Measurements from ENCODE around the gene OTOF.

The OTOF gene

GRCh38 chr2:26477911-26478253, at the start of gene OTOF:
TSS of gene OTOF (minus strand) at chr2:26478124.
- DNase-seq (ENCODE audit: low read depth), result no peak
- no peak for TF ChIP-seq CTCF (IDR thresholded peaks at IDR 0.05; ENCODE audit: control insufficient read depth, extremely low read depth, insufficient read depth)
- H3K4me3 ChIP-seq (ENCODE audit: low read depth, low read length), result no peak within 1 kb of the TSS

DNA sequence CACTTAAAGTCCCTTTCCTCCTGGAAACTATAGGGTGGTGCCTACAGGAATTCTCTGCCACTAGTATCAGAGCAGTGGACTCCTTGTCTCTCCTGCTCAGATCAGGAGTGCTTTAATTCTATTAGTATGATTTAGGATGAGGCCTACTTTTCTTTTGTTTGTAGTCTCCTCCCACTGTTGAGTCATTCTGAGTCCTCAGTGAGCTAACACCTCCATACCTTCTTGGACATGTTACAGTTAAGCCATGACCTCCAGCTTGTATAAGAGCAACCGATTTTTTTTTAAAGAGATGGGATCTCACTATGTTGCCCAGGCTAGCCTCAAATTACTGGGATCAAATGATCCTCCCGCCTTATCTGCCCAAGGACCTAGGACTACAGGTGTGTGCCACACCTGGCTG, 48.7 kb upstream of the OTOF start:
- no peak for DNase-seq (ENCODE audit: low read depth)
- no peak for TF ChIP-seq CTCF (IDR thresholded peaks at IDR 0.05; ENCODE audit: control insufficient read depth, extremely low read depth, insufficient read depth)
- no peak overlapping the region for H3K4me3 ChIP-seq (ENCODE audit: low read depth, low read length)

- DNase-seq (ENCODE audit: low read depth), result no peak
- no peak for TF ChIP-seq CTCF (IDR thresholded peaks at IDR 0.05; ENCODE audit: control insufficient read depth, extremely low read depth, insufficient read depth)
- no peak overlapping the region for H3K4me3 ChIP-seq (ENCODE audit: low read depth, low read length)
These were observed 48.2 kb upstream of the OTOF start for GRCh38 chr2:26526105-26526504.

DNA sequence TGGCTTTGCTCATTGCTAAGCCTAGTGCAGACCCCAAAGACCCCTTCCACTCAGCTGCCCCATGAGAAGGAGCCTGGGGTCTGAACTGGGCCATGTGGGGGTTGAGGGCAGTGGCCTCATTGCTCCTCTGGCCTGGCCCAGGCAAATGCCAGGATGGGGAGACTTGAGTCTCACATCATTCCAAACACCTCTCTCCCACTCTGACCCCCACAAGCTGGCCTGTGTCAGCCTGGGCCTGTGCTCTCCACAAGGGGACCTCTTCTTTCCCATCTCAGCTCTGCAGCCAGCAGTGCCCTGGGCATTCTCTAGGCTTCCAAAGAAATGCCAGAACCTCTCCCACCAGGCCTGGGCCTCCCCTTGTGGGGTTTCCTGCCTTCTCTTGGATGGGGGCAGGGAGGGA, 45.8 kb upstream of the OTOF start:
- H3K4me3 ChIP-seq (ENCODE audit: low read depth, low read length), result no peak overlapping the region
- DNase-seq (ENCODE audit: low read depth), result no peak
- TF ChIP-seq CTCF (IDR thresholded peaks at IDR 0.05; ENCODE audit: control insufficient read depth, extremely low read depth, insufficient read depth), result no peak

DNA sequence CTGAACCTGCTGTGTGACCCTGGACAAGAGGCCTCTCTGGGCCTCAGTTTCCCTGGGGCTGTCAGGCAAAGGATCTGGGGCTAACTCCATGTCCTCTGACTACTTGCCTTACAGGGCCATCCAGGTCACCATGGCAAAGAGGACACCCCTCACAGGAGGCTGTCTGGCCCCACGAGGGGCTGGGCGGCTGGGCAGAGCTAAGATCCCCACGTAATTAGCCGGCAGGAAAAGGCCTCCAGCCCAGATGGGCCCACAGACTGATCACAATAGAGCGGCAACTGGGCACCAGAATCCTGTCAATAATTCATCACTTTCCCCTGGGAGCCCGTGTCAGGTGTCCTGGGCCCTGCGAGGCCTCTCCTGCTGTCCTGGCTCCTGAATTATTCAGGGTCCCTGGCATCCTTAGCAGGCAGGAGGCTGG, 44.8 kb upstream of the OTOF start:
- no peak overlapping the region for H3K4me3 ChIP-seq (ENCODE audit: low read depth, low read length)
- no peak for DNase-seq (ENCODE audit: low read depth)
- no peak for TF ChIP-seq CTCF (IDR thresholded peaks at IDR 0.05; ENCODE audit: control insufficient read depth, extremely low read depth, insufficient read depth)

GRCh38 chr2:26522325-26522724, 44.4 kb upstream of the OTOF start:
- no peak for TF ChIP-seq CTCF (IDR thresholded peaks at IDR 0.05; ENCODE audit: control insufficient read depth, extremely low read depth, insufficient read depth)
- H3K4me3 ChIP-seq (ENCODE audit: low read depth, low read length), result no peak overlapping the region
- no peak for DNase-seq (ENCODE audit: low read depth)

- TF ChIP-seq CTCF (IDR thresholded peaks at IDR 0.05; ENCODE audit: control insufficient read depth, extremely low read depth, insufficient read depth), result no peak
- no peak overlapping the region for H3K4me3 ChIP-seq (ENCODE audit: low read depth, low read length)
- DNase-seq (ENCODE audit: low read depth), result no peak
These were observed 43.9 kb upstream of the OTOF start for GRCh38 chr2:26521913-26522180.
